GM21423 (cell line): ENCODE data around the gene MED23.
"Not testable (repeated sequence)": the region's sequence is repeated elsewhere in the genome, so short reads cannot be mapped to it uniquely, and the experiment has no call there.

Experiments
- ATAC-seq: cut with Tn5 transposase; IDR thresholded peaks from one replicate; pipeline ENCODE4 v1.9.1; 2021; ENCODE audit warnings: mild to moderate bottlenecking, moderate library complexity; ENCODE audit not compliant: unreplicated experiment

The MED23 gene

DNA sequence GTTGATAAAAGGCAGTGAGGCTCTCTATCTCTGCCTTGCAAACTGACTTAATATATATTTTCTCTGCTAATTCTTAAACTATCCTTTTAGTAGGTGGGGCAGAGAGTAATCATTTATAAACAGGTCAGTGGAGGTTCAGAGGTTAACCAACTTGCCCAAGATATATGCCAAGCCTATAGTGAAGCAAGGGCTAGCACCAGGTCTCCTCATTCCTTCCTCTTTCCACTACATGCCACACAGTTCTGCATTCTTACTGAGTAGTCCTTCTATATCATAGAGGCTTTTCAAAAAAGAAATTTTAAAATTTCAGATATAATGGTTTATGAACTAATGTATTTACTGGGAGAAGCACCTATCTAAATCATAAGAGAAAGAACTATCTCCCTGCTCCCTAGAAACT, 46.5 kb downstream of the MED23 start:
- ATAC-seq = no peak

DNA sequence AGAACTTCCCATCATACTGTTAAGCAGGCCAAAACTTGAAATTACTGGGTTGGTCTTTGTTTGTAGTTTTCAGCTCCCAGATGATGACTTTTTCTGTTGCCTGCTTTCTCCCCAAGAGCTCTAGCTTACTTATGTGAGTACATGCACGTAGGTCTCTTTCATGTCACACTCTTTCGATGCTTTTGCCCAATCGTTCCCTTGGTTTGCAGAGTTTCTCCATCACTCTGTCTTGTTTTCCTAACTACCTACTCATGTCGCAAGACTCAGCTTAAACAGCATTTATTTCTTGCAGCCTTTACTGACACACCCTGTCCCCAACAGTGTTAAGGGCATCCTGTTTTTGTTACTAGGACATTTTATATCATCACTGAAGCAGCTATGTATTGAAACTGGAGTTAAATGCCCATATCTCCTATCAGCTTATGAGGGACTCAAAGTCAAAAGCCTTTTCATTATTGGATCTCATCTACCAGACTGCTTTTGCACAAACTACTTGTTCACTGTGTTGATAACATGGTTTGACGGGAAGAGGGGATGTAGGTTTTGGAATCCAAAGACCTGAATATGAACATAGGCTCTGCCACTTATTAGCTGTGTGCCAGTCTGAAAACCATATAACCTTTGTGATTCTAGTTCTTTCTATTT, 52.1 kb downstream of the MED23 start:
- no peak for ATAC-seq

DNA sequence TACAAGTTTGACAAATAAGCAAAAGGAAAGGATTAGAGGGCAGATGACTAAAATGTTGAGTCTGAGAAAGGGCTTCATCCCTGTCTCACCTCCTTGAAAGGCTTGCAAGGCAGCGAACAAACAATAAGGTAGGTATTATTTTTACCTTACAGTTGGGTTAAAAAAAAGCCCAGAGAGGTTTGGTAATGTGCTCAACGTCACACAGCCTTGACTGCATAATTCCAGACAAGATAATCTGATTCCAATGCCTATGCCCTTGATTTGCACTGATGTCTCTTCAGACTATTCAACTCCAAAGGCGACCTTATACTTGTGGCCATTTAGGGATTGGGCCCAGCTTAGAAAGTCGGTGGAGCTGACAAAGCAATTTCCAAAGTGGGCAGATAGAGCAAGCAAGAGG, 53.4 kb downstream of the MED23 start:
- no peak for ATAC-seq

- ATAC-seq = no peak
Measured at GRCh38 chr6:131574133-131574532, 53.9 kb downstream of the MED23 start.

- no peak for ATAC-seq
Measured at GRCh38 chr6:131572686-131573415, 55.2 kb downstream of the MED23 start, which contains the start of gene ARG1. ARG1 (plus strand) TSS chr6:131573226; CDS start chr6:131573283, 57 bp downstream.

- no peak for ATAC-seq
Measured at GRCh38 chr6:131568726-131569125, 59.3 kb downstream of the MED23 start.

GRCh38 chr6:131565056-131565455, 63.0 kb downstream of the MED23 start:
- no peak for ATAC-seq

DNA sequence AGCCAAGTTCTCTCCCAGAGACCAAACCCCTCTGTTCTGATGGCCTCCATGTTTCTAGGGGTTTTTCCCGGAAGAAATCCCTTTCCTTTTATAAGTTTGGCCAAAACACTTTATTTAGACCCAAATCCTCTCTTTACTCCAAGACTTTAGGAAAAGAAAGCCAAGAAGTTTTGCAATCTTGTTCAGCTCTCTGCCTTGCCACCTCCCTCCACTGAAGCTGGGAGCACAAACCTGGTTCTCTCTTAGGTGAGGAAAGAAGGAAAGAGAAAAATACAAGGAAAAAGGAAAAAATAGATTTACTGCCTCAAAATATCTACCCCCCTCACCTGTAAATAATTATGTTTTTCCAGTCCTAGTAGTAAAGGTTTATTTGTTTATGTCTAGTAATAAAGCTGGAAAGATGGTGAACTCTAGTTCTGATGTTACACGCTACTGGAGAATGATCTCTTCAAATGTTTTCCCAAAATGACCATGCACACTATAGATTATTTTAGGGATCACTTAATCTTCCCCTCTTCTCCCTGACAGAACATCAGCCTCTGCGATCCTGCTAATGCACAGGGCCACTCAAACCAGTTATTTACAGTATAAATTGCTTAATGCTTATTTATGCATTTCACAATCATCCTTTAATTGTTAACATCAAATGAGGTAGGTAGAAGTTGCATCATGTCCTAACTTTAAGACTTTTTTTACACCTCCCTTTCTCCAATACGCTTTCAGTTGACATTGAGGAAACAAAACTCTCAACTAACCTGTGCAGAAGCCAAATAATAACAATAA, 65.9 kb downstream of the MED23 start:
- no peak for ATAC-seq

GRCh38 chr6:131558922-131559321, 69.1 kb downstream of the MED23 start:
- ATAC-seq = no peak

DNA sequence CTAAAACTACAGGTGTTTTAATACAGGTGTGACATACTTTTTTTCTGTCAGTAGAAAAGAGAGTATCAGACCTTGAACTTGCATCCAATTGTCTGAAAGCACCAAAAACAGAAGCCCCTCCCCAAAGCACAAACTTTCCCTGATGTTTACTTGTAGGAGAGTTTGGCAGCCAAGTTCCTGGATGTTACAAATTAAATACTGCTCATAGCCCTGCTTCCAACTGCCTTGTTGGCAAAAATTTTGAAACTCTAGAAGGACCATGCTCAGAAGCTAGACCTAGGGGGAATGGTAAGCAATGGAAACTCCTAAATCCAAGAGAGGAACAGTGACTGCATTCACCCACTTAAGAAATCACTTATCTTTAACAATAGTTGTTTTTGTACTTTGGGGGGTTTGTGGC, 72.0 kb downstream of the MED23 start:
- no peak for ATAC-seq

DNA sequence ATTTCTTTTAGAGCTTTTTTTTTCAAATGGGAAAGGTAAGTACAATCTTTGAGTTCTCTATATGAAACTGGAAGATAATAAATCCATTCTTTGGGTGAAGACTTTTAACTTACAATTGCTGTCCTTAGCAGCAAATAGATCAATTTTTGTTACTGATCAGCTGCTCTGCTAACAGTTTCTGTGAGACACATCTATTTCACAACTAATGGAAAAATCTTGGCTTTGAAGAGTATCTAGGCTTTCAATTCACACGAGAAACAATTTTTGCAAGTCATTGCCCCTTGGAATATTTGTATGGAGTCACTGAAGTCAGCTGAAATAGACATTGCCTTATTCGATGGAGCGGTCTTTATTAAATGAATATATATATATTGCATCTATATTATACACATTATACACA, 75.5 kb downstream of the MED23 start:
- ATAC-seq = no peak

GRCh38 chr6:131551902-131552301, 76.1 kb downstream of the MED23 start:
- ATAC-seq = no peak

DNA sequence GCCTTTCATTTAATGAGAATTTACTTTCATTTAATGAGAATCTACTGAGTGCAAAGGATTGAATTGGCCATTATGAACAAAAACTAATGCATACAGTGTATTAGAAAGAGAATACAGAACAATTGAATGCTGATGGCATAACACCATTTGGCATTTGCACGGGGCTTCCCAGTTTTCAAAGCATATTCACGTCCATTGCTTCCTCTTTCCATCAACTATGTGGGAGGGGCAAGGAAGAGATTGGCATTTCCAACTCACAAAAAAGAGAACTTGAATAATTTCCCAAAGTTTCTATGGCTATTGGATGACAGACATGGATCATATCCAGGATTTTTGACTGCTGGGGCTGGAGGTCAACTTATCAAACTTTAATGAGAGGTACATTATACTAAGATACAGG, 78.2 kb downstream of the MED23 start:
- no peak for ATAC-seq

GRCh38 chr6:131548441-131548840, 79.6 kb downstream of the MED23 start:
- no peak for ATAC-seq

GRCh38 chr6:131547488-131547887, 80.6 kb downstream of the MED23 start:
- ATAC-seq = no peak

DNA sequence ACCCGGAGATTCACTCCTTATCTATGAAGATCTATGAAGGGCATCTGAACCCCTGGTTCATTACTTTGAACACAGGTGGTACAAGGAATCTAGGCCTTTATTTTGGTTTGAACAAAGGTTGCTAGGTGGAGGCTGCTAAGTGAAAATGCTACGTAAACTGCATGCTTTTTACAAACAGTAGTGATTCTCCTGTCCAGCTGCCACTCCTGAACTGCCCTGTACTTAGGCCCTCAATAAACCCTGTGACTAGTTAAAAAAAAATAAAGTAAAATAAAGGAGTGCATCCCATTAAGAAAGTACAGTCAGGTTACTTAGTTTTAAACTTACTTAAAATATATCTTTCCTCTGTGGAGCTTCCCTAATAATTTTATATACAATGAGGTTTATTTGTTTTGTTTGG, 82.7 kb downstream of the MED23 start:
- ATAC-seq = no peak

DNA sequence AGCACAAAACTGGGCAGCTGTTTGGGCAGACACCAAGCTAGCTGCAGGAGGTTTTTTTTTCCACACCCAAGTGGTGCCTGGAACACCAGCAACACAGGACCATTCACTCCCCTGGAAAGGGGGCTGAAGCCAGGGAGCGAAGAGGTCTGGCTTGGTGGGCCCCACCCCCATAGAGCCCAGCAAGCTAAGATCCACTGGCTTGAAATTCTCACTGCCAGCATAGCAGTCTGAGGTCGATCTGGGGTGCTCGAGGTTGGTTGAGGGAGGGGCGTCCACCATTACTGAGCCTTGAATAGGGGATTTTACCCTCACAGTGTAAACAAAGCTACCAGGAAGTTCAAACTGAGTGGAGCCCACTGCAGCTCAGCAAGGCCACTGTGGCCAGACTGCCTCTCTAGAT, 89.4 kb downstream of the MED23 start:
- ATAC-seq = not testable (repeated sequence)

DNA sequence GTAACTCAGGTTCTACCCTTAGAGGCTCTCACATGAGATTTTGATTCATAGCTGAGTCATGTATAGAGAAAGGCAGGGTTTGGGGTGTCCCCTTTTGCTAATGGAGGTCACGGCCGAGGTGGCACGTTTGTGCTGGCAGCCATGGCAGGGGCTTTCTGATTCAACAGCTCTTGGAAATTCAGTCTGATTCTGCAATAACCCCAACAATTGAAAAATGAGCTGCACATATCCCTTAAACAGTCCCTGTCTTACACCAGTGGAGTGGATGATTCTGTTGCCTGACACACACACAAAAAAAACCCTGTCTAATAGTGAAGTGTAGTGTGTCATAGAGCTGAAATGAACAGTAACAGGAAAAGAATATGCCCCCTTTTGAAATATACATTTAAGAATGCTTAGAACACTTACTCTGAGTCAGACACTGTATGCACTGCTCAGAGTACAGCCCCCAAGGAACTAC, 95.4 kb downstream of the MED23 start:
- peak; percentile 87 for ATAC-seq

- ATAC-seq = not testable (repeated sequence)
Measured at GRCh38 chr6:131531681-131532080, 96.4 kb downstream of the MED23 start.

DNA sequence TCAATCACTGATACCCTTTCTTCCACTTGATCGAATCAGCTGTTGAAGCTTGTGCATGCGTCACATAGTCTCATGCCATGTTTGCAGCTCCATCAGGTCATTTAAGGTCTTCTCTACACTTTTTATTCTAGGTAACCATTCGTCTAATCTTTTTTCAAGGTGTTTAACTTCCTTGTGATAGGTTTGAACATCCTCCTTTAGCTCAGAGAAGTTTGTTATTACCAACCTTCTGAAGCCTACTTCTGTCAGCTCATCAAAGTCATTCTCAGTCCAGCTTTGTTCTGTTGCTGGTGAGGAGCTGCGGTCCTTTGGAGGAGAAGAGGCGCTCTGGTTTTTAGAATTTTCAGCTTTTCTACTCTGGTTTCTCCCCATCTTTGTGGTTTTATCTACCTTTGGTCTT, 97.1 kb downstream of the MED23 start:
- not testable (repeated sequence) for ATAC-seq

GRCh38 chr6:131524695-131525336, 103.2 kb downstream of the MED23 start:
- no peak for ATAC-seq
